HEK293 (cell line): ENCODE data around the gene RPL3.
A peak's percentile ranks its signal among the peaks of the same experiment; 100 is the strongest.

Experiments used
- CTCF ChIA-PET: fragments of 350-600 bp; formaldehyde crosslinking; extraction: SDS; loops from one replicate; lab custom pipeline; 2021; ENCODE audit warnings: antibody characterized with exemption; lab: Yijun Ruan, JAX
- POLR2A ChIA-PET: fragments of 300-600 bp; formaldehyde crosslinking; extraction: SDS; loops from one replicate; lab custom pipeline; 2020; ENCODE audit warnings: antibody characterized with exemption, inconsistent platforms; lab: Yijun Ruan, JAX
- H3K27ac ChIP-seq: fragments of 200-500 bp; sonication (Bioruptor generic); 2 replicates; pipeline ENCODE4 v1.5.1; 2014; ENCODE audit warnings: low read depth, low read length, control low read depth, inconsistent platforms; ENCODE audit errors: extremely low read depth
- H3K36me3 ChIP-seq, 2 experiments: fragments of 200-500 bp in 1 of 2; sonication (Bioruptor generic) in 1 of 2; 1 replicate in 1 of 2; 2 replicates in 1 of 2; pipeline ENCODE4 v1.5.1; 2014 to 2017; ENCODE audit warnings: inconsistent platforms in 2 of 2, low read length in 2 of 2; ENCODE audit not compliant: control insufficient read depth in 2 of 2, insufficient read depth in 1 of 2
- H3K4me1 ChIP-seq: fragments of 200-500 bp; sonication (Bioruptor generic); 2 replicates; pipeline ENCODE4 v1.5.1; 2014; ENCODE audit warnings: mild to moderate bottlenecking, low read length, inconsistent platforms; ENCODE audit not compliant: control insufficient read depth, insufficient read depth
- H3K4me3 ChIP-seq: 2 replicates; pipeline ENCODE4 v1.5.1; 2011; ENCODE audit warnings: low read depth, mild to moderate bottlenecking, control low read depth, low read length, moderate library complexity
- H3K9me3 ChIP-seq: fragments of 200-500 bp; sonication (Bioruptor generic); 2 replicates; pipeline ENCODE4 v1.5.1; 2014; ENCODE audit warnings: low read depth, low read length, inconsistent platforms; ENCODE audit not compliant: control insufficient read depth, insufficient read depth
- GLIS1 ChIP-seq: fragments of 450-650 bp; formaldehyde crosslinking; IDR thresholded peaks from 2 replicates; pipeline ENCODE4 v1.5.1; 2016; ENCODE audit warnings: missing biosample characterization, missing genetic modification characterization
- MYNN ChIP-seq: fragments of 450-650 bp; formaldehyde crosslinking; IDR thresholded peaks from 2 replicates; pipeline ENCODE4 v1.5.1; 2016; ENCODE audit warnings: missing biosample characterization, missing genetic modification characterization, borderline replicate concordance
- OVOL3 ChIP-seq: fragments of 450-650 bp; formaldehyde crosslinking; IDR thresholded peaks from 2 replicates; pipeline ENCODE4 v1.5.1; 2016; ENCODE audit warnings: missing biosample characterization, missing genetic modification characterization
- PATZ1 ChIP-seq: fragments of 450-650 bp; formaldehyde crosslinking; IDR thresholded peaks from 2 replicates; pipeline ENCODE4 v1.5.1; 2016; ENCODE audit warnings: missing biosample characterization, missing genetic modification characterization
- PRDM10 ChIP-seq: fragments of 450-650 bp; formaldehyde crosslinking; IDR thresholded peaks from 2 replicates; pipeline ENCODE4 v1.5.1; 2016; ENCODE audit warnings: missing biosample characterization, missing genetic modification characterization
- SALL2 ChIP-seq: fragments of 450-650 bp; formaldehyde crosslinking; IDR thresholded peaks from 2 replicates; pipeline ENCODE4 v1.5.0; 2017; ENCODE audit warnings: missing biosample characterization, mild to moderate bottlenecking, missing genetic modification characterization, borderline replicate concordance
- SP2 ChIP-seq: fragments of 450-650 bp; formaldehyde crosslinking; IDR thresholded peaks from 2 replicates; pipeline ENCODE4 v1.5.1; 2016; ENCODE audit warnings: missing biosample characterization, missing genetic modification characterization
- ZBTB1 ChIP-seq: fragments of 450-650 bp; formaldehyde crosslinking; IDR thresholded peaks from 2 replicates; pipeline ENCODE4 v1.5.1; 2016; ENCODE audit warnings: missing biosample characterization, missing genetic modification characterization
- ZBTB48 ChIP-seq: fragments of 450-650 bp; formaldehyde crosslinking; IDR thresholded peaks from 2 replicates; pipeline ENCODE4 v1.5.1; 2016; ENCODE audit warnings: missing biosample characterization, missing genetic modification characterization
- ZBTB7A ChIP-seq: fragments of 450-650 bp; formaldehyde crosslinking; IDR thresholded peaks from 2 replicates; pipeline ENCODE4 v1.5.1; 2016; ENCODE audit warnings: low read depth, missing biosample characterization, missing genetic modification characterization
- ZFP69B ChIP-seq: fragments of 450-650 bp; formaldehyde crosslinking; IDR thresholded peaks from 2 replicates; pipeline ENCODE4 v1.5.1; 2016; ENCODE audit warnings: missing biosample characterization, missing genetic modification characterization
- ZNF10 ChIP-seq: fragments of 450-650 bp; formaldehyde crosslinking; IDR thresholded peaks from 2 replicates; pipeline ENCODE4 v1.5.1; 2017; ENCODE audit warnings: missing biosample characterization, missing genetic modification characterization
- ZNF221 ChIP-seq: fragments of 450-650 bp; formaldehyde crosslinking; IDR thresholded peaks from 2 replicates; pipeline ENCODE4 v1.5.1; 2017; ENCODE audit warnings: missing biosample characterization, missing genetic modification characterization, borderline replicate concordance
- ZNF223 ChIP-seq: fragments of 450-650 bp; formaldehyde crosslinking; IDR thresholded peaks from 2 replicates; pipeline ENCODE4 v1.5.1; 2016; ENCODE audit warnings: missing biosample characterization, missing genetic modification characterization
- ZNF23 ChIP-seq: fragments of 450-650 bp; formaldehyde crosslinking; IDR thresholded peaks from 2 replicates; pipeline ENCODE4 v1.5.1; 2016; ENCODE audit warnings: missing biosample characterization, missing genetic modification characterization, borderline replicate concordance
- ZNF248 ChIP-seq: fragments of 450-650 bp; formaldehyde crosslinking; IDR thresholded peaks from 2 replicates; pipeline ENCODE4 v1.5.1; 2017; ENCODE audit warnings: missing biosample characterization, missing genetic modification characterization
- ZNF449 ChIP-seq: fragments of 450-650 bp; formaldehyde crosslinking; IDR thresholded peaks from 2 replicates; pipeline ENCODE4 v1.5.1; 2017; ENCODE audit warnings: missing biosample characterization, mild to moderate bottlenecking, missing genetic modification characterization, moderate library complexity
- ZNF521 ChIP-seq: fragments of 450-650 bp; formaldehyde crosslinking; IDR thresholded peaks from 2 replicates; pipeline ENCODE4 v1.5.1; 2017; ENCODE audit warnings: missing biosample characterization, mild to moderate bottlenecking, missing genetic modification characterization
- ZNF530 ChIP-seq: fragments of 450-650 bp; formaldehyde crosslinking; IDR thresholded peaks from 2 replicates; pipeline ENCODE4 v1.5.1; 2016; ENCODE audit warnings: low read depth, missing biosample characterization, missing genetic modification characterization
- ZNF585B ChIP-seq: fragments of 450-650 bp; formaldehyde crosslinking; IDR thresholded peaks from 2 replicates; pipeline ENCODE4 v1.5.1; 2016; ENCODE audit warnings: missing biosample characterization, missing genetic modification characterization
- ZNF658 ChIP-seq: fragments of 450-650 bp; formaldehyde crosslinking; IDR thresholded peaks from 2 replicates; pipeline ENCODE4; 2016; ENCODE audit warnings: missing biosample characterization, missing genetic modification characterization
- ZNF660 ChIP-seq: fragments of 450-650 bp; IDR thresholded peaks from 2 replicates; pipeline ENCODE4 v1.5.1; 2018; ENCODE audit warnings: missing biosample characterization, mild to moderate bottlenecking, missing genetic modification characterization
- ZNF701 ChIP-seq: fragments of 450-650 bp; formaldehyde crosslinking; IDR thresholded peaks from 2 replicates; pipeline ENCODE4 v1.5.1; 2016; ENCODE audit warnings: missing biosample characterization, missing genetic modification characterization
- ZNF707 ChIP-seq: fragments of 450-650 bp; formaldehyde crosslinking; IDR thresholded peaks from 2 replicates; pipeline ENCODE4 v1.5.1; 2016; ENCODE audit warnings: missing biosample characterization, missing genetic modification characterization
- ZNF747 ChIP-seq: fragments of 450-650 bp; formaldehyde crosslinking; IDR thresholded peaks from 2 replicates; pipeline ENCODE4 v1.5.1; 2016; ENCODE audit warnings: missing biosample characterization, missing genetic modification characterization
- ZNF768 ChIP-seq: fragments of 450-650 bp; formaldehyde crosslinking; IDR thresholded peaks from 2 replicates; pipeline ENCODE4 v1.5.1; 2018; ENCODE audit warnings: missing biosample characterization, mild to moderate bottlenecking, missing genetic modification characterization
- ZSCAN16 ChIP-seq: fragments of 450-650 bp; formaldehyde crosslinking; IDR thresholded peaks from 2 replicates; pipeline ENCODE4 v1.5.1; 2016; ENCODE audit warnings: missing biosample characterization, missing genetic modification characterization
- ZSCAN23 ChIP-seq: fragments of 450-650 bp; formaldehyde crosslinking; IDR thresholded peaks from 2 replicates; pipeline ENCODE4 v1.5.1; 2016; ENCODE audit warnings: missing biosample characterization, missing genetic modification characterization
- TF ChIP-seq, protein P1 (sequence below): fragments of 450-650 bp; formaldehyde crosslinking; IDR thresholded peaks from 2 replicates; pipeline ENCODE4 v1.5.1; 2017; ENCODE audit warnings: missing biosample characterization, missing genetic modification characterization

Gene RPL3

DNA sequence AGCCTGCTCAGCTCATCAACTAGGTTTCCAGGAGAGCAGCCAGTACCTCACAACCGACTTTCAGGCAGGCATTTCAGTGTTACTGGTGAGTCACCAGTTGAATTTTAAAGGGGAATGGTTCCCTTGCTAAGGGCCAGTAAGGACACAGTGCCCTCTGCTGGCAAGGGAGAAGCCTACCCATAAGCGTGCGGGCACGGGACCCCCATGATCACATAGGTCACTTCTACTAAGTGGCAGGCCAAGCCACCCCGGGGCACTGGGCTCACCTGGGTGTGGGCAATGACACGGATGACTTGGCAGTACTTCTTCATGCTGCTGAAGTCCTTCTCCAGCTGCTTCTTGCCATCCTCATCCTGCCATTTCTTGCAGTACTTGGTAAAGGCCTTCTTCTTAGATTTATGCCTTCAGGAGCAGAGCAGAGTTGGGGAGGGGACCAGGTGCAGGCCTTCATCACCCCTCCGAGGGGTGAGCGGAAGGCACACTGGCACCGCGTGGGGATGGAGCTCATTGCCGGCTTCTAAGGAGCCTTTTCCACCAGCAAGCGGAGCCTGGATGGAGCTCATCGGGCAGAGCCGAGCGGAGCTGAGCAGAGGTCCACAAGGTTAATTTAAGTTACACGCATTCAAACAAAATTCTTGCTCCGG lies 2.9 kb downstream of the RPL3 start:
- Histone ChIP-seq H3K27ac (peak overlapping the region; percentile 99), H3K9me3 (no peaks in the 10 kb centered on the region), H3K4me1 (0 out of 2 replicates have a peak, but pooled peaks cover 4% of the 10 kb centered on the region), H3K4me3 (peak overlapping the region; percentile 73), H3K36me3 (peaks cover 25 to 75% of the 10 kb centered on the region in 2 experiments)
- POLR2A ChIA-PET: interaction anchor here (0.8 to 7.3 kb wide), 12 partner anchors 12 to 208 kb away, joined by 3 to 119 read pairs (median 38); partner anchors contain the start of genes ATF4, PDGFB and TAB1
- CTCF ChIA-PET: interaction anchor here (0.6 to 7.9 kb wide), 33 partner anchors 10 to 309 kb away, joined by 3 to 98 read pairs (median 4); partner anchors contain the start of gene PDGFB
- TF ChIP-seq ZNF585B (tag by site-specific recombination) (no peak), ZNF248 (tag by site-specific recombination) (no peak), OVOL3 (tag by site-specific recombination) (no peak), ZNF221 (tag by site-specific recombination) (no peak; the same call in 1 of the 2 replicates), MYNN (no peak), ZNF701 (tag by site-specific recombination) (no peak), ZNF658 (no peak), PATZ1 (tag by site-specific recombination) (peak; percentile 85), SALL2 (no peak), ZSCAN23 (tag by site-specific recombination) (no peak), ZNF747 (no peak), ZBTB7A (tag by site-specific recombination) (peak; percentile 49), SP2 (tag by site-specific recombination) (no peak), ZNF530 (tag by site-specific recombination) (no peak), ZNF23 (tag by site-specific recombination) (no peak), PRDM10 (tag by site-specific recombination) (peak; percentile 96), ZNF660 (peak; percentile 86), ZNF10 (tag by site-specific recombination) (no peak), ZBTB48 (tag by site-specific recombination) (peak; percentile 77), ZNF449 (tag by site-specific recombination) (no peak), ZSCAN16 (tag by site-specific recombination) (no peak), ZNF707 (tag by site-specific recombination) (no peak), ZBTB1 (tag by site-specific recombination) (no peak; the same call in 1 of the 2 replicates), ZNF768 (tag by site-specific recombination) (no peak), GLIS1 (peak; percentile 58), ZFP69B (tag by site-specific recombination) (peak; percentile 99), ZNF521 (tag by site-specific recombination) (no peak), ZNF223 (tag by site-specific recombination) (no peak)
- TF ChIP-seq, protein P1, sequence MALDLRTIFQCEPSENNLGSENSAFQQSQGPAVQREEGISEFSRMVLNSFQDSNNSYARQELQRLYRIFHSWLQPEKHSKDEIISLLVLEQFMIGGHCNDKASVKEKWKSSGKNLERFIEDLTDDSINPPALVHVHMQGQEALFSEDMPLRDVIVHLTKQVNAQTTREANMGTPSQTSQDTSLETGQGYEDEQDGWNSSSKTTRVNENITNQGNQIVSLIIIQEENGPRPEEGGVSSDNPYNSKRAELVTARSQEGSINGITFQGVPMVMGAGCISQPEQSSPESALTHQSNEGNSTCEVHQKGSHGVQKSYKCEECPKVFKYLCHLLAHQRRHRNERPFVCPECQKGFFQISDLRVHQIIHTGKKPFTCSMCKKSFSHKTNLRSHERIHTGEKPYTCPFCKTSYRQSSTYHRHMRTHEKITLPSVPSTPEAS (tag by site-specific recombination): no peak
